Stimulated activated CD8-positive, alpha-beta memory T cell treated with anti-CD3 and anti-CD28 coated beads, Interleukin-12 subunit alpha, Interleukin-12 subunit beta, amount 100 ng/mL, for 4 hours (primary cell): ENCODE data around the gene TACR2.
A peak's percentile ranks its signal among the peaks of the same experiment; 100 is the strongest.

ENCODE experiments used
- DNase-seq: peaks from one replicate; pipeline ENCODE4 v3.0.0-alpha.2; 2020; ENCODE audit warnings: low read depth

TACR2 gene

DNA sequence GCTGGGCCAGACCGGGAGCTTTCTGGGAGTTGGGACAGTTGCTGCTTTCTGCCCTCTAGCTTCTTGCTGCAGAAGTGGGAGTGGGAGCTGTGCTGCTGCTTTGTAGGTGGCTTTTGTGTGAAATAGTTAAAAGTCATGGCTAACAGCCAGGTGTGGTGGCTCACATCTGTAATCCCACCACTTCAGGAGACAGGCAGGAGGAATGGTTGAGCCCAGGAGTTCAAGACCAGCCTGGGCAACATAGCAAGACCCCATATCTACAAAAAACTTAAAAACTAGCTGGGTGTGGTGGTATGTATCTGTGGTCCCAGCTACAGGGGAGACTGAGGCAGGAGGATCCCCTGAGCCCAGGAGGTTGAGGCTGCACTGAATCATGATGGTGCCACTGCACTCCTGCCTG, 13.7 kb downstream of the TACR2 start:
- DNase-seq: no peak

DNA sequence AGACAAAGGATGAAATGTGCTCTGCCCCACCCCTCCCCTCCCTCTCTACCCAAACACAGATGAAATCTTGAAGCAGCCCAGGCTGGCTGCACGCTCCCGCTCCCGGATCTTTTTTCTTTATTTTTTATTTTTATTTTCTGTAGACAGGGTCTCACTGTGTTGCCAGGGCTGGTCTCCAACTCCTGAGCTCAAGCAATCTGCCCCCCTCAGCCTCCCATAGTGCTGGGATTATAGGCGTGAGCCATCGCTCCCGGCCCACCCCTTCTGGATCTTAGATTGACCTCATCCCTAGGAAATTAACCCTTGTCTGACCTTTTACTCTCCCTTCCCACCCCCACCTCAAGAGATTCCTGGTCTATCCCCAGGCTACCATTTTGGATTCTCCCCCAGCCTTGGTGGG, 14.3 kb downstream of the TACR2 start:
- no peak for DNase-seq

DNA sequence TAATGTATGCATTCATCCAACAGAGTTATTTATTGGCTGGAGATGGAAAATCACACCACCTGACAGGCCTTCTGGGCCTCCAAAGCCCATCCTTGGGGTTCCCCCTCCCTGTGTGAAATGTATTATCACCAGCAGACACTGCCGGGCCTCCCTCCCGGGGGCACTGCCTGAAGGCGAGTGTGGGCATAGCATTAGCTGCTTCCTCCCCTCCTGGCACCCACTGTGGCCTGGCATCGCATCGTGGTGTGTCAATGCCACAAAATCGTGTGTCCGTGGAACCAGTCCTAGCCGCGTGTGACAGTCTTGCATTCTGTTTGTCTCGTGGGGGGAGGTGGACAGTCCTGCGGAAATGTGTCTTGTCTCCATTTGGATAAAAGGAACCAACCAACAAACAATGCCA, 15.3 kb downstream of the TACR2 start:
- no peak for DNase-seq

DNA sequence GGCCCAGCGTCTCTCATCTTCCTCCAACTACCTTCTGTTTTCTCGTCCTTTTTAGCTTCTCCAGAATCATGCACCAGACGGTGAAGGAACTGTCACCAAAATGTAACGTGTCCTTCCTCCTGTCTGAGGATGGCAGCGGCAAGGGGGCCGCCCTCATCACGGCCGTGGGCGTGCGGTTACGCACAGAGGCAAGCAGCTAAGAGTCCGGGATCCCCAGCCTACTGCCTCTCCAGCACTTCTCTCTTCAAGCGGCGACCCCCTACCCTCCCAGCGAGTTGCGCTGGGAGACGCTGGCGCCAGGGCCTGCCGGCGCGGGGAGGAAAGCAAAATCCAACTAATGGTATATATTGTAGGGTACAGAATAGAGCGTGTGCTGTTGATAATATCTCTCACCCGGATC, 15.8 kb downstream of the TACR2 start:
- no peak for DNase-seq

DNA sequence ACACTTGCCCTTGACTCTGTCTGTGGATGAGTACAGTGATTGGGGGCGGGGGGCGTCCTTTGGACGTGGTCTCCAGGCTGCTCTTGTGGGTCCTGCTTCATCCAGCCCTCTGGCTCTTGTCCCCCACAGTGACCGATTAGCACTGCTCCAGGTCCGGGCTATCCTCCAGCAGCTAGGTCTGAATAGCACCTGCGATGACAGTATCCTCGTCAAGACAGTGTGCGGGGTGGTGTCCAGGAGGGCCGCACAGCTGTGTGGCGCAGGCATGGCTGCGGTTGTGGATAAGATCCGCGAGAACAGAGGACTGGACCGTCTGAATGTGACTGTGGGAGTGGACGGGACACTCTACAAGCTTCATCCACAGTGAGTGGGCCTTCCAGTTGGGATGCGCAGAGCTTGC, 18.3 kb downstream of the TACR2 start:
- DNase-seq: no peak

DNA sequence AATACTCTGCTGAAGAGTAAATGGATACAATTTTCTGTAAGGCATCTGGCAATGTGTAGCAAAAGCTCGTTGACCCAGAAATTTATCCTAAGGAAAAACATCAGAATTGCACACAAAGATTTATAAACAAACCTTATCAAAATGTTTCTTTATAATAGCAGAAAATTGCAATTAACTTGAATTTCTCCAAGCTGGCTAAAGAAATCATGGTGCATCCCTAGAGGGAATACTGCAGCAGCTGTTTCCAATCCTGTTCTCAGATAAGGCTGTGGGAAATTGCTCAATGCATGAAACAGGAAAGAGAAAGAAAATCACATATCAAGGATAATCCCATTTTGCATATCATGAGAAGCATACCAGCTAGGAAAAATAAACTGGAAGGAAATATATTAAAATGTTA, 18.7 kb downstream of the TACR2 start:
- no peak for DNase-seq

DNA sequence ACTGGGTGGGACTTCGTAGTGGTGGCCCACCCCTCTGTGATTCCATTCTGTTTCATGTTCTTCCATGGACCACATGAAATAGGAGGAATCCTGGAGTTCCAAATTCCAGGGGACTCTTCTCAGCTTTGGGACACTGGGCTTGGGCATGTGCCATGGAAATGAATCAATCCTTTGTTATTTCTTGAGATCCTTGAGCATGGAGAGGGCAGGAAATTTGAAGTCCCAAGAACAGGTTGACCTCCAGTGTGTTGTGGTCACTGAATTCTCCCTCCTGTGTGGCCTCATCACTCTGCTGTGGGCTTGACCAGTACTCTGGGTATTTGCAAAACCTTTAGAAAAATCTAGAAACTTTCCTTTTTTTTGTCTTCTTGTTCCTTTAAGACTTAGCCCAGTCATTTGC, 22.7 kb downstream of the TACR2 start:
- no peak for DNase-seq

DNA sequence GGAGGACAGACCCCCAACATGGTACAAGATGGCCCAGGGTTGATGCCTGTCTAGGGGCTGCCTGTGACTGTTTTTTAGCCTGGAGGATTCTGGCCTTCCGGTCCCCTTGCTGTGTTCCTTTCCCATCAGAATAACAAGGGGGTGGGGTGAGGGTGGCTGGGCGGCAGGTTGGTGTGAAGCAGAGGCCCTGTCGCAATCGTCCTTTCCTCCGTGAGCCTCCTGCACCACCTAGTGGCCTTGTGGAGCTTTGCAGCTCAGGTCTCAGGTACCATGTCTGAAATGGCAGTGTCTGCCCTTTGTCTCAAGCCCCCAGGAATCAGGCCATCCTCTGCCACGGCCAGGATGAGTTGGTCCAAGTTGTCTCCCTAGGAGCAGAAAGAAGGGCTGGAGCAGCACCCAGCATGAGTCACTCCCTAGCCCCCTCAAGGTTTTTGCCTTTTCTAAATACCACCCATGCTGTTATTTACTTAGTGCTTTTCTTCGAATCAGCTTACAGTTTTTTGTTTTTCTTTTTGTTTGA, 24.2 kb downstream of the TACR2 start:
- DNase-seq: peak; percentile 49

DNA sequence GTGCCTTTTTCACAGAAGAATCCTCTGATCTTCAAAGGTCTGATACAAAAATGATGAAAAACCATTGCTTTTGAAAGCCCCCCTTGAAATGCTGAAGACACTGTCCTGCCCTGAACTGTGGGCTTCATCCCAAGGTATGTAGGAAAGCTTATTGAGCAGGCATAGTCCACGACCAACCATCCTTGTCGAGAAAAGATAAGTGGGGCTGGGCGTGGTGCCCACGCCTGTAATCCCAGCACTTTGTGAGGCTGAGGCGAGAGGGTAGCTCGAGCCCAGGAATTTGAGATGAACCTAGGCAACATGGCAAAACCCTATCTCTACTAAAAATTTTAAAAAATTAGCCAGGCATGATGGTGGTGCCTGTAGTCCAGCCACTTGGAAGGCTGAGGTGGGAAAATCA, 25.6 kb downstream of the TACR2 start:
- DNase-seq: no peak

DNA sequence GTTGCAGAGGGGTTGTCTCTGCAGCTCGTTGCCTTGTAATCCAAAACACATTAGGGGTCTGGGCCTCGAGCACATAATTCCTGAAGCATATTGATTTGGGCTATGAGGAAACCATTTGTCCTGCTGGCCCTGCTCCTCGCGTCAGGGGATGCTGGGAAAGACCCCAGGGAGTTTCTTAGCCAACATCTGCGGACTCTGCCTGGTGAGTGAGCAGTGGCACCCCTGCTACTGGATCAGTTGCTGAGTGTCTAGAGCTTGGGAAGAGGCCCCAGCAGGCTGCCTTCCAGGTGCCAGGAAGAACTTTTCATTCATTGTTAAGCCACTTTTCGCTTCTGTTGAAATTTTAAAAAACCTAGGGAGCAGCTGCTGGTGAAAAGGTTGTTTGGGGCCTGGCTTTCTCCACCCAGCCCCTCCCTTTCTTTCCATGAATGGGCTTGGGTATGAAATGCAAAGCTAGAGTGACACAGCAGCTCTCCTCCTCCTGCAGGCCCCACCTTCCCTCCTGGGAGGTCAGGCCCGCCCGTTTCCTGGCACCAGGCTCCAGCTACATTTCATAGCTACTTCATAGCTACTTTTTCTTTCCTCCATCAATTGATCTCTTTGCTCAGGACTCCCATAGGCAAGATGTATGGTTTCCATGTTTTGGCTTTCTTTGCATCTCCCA, 26.8 kb downstream of the TACR2 start:
- DNase-seq: no peak

DNA sequence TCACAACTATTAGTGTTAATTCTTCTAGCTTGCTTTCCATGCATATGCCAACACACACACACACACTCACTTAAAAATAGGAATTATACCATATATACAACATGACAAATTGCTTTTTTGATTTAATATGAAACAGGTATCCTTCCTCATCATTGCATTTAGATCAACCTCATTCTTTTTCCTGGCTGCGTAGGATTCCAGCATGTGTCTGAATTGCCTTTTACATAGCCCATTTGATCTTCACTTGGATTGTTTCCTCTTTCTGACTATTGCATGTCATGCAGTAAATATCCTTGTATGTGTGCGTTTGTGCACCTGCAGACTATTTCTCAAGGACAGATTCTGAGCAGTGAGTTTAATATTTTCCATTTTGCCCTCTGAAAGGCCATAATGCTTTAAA, 28.2 kb downstream of the TACR2 start:
- no peak for DNase-seq

DNA sequence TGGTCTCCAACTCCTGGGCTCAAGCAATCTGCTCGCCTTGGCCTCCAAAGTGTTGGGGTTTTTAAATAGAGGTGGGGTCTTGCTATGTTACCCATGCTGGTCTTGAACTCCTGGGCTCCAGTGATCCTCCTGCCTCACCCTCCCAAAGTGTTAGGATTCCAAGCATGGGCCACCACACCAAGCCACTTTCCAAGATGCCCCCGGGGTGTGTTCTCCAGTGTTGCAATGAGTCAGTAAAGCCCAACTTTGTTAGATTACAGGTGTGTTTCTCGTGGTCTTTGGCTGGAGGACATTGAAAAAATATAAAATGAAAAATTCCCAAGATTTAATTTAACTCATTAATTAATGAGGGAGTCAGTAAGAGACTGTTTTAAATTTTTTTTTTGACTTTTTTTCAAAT, 29.2 kb downstream of the TACR2 start:
- DNase-seq: no peak

DNA sequence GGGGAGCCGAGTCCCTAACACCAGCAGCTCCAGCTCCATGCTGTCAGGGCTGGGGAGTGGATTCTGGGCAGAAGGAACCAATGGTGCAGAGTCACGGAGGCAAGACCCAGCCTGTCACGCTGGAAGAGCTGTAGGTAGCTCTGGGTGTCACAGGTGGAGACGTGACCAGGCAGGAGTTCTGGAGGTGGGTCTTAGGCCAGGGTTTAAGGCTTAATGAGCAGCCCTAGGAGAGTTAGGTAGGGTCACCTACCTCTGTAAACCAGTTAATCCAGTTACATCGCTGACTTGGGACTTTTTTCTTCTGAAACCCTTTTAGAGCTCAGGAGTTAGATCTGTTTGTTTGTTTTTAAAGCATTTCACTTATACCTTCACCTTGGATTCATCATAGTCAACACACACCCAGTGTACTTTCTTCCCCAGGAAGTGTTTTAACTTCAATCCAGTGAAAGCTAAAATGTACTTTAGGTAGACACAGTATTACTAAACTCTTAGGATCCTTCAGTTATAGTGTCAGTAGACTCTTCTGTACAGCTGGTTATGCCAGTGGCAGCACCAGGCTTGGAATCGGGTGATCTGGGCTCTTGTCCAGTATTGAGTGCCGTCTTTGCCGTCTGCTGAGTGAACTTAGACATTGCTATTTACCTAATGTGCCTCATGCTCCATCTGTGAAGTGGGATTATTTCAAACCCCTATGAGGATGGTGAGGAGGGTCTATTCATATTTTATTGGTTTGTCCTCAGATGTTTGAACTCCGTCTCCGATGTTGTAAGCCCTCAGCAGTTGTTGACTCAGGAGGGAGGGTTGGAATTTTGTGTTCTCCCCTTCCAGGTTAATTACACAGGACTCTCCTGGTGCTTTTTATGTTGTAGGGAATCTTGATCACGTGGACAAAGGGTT, 31.0 kb downstream of the TACR2 start:
- DNase-seq: no peak

DNA sequence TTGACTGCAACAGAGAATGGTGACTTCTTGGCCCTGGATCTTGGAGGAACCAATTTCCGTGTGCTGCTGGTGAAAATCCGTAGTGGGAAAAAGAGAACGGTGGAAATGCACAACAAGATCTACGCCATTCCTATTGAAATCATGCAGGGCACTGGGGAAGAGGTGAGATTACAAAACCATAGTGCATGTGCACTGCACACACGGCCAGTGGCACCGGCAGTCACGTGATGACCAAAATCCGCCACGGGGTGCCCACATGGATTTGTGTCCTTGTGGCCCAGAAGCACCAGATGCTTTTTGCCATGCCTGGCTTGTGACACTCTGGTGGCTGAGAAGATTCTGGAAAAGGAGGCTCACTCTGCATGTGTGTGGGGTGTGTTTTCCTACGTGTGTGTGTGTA, 32.4 kb downstream of the TACR2 start:
- DNase-seq: no peak

DNA sequence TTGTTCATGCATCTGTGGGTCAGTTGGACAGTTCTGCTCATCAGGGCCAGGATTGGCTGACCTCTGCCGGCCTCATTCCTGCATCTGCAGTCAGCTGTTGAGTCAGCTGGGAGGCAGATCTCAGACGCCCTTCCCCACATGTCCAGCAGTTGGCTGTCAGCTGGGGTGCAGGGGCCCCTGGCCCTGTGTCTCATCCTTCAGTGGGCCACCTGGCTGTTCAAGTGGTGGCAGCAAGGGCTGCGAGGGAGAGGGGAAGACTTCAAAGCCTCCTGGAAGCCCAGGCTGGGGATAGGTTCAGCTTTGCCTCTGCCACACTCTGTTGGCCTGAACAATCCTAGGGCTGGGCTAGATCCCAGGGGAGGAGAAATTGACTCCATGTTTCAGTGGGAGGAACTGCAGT, 33.2 kb downstream of the TACR2 start:
- no peak for DNase-seq

DNA sequence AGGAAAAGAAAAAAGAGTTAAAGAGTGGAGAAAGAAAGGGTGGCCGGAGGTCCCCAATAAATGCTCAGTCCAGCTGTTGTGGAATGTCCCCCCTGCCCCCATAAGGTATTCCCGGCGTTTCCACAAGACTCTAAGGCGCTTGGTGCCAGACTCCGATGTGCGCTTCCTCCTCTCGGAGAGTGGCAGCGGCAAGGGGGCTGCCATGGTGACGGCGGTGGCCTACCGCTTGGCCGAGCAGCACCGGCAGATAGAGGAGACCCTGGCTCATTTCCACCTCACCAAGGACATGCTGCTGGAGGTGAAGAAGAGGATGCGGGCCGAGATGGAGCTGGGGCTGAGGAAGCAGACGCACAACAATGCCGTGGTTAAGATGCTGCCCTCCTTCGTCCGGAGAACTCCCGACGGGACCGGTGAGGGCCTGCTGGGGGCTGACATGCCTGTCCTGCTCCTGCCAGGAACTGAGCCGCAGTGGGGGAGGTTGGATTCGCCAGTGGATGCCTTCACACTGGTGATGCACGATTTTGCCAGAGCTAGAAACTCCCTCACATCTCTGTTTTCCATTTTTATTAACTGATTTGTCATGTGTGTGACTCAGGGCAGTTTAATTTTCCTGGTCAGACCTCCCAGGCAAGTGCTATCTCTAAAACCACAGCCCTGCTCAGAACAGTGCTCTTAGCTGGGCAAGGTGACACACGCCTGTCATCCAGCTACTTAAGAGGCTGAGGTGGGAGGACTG, 34.2 kb downstream of the TACR2 start:
- no peak for DNase-seq

DNA sequence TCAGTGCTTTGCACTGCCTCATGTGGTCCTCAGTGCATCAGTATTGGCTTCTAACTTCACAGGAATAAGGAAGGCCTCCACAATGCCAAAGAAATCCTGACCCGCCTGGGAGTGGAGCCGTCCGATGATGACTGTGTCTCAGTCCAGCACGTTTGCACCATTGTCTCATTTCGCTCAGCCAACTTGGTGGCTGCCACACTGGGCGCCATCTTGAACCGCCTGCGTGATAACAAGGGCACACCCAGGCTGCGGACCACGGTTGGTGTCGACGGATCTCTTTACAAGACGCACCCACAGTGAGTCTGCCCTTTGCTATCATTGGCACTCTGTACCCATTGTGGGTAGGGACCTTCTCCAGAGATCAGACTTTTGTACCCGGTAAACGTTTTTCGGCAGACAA, 36.9 kb downstream of the TACR2 start:
- no peak for DNase-seq

DNA sequence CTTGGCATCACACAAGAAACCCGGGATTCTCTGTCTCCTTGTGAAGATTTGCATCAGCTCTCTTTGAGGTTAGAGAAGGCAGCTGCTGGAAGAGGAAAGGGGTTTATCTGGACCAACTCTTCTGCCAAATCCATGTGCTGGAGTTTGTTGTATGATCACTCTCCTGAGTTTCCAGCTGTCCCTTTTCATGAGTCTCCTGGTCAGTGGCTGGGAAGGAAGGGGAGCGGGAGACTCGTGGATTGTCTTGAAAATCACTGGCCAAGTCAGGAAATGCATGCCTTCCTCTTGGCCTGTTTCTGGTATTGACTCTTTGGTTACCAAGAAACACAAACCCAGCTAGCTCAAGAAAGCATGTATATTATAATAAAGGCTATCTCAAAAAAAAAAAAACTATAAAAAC, 38.8 kb downstream of the TACR2 start:
- no peak for DNase-seq

DNA sequence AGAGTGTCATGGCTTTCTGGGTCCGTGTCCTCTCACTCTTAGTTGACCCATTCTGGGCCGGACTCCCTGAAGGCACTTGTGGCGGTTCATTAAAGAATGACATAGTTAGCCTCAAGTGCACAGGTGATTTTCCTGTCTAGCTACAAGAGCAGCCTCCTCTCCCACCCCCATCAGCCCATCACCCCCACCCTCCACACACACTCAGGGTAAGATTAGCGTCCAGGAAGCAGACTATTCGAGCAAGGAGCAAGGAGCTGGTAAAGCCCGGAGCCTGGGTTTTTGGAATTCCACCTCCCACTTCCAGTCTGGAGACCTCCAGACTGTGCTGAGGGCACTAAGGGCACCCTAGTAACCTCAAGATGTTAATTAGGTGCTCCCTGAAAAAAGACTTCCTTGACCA, 39.5 kb downstream of the TACR2 start:
- DNase-seq: no peak

DNA sequence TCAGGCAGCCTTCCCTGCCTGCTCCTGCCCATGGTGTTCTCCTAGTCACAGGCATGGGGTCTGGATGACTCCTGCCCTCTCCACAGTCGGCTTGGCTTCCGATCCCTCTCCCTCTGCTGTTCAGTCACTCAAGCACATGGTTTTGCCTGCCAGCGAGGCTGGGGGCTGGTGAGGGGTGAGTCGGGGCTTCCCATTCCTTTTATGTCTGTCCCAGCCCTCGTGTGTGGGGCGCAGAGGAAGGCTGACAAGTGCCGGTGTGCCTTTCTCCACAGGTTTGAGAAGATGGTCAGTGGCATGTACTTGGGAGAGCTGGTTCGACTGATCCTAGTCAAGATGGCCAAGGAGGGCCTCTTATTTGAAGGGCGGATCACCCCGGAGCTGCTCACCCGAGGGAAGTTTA, 40.1 kb downstream of the TACR2 start:
- no peak for DNase-seq

DNA sequence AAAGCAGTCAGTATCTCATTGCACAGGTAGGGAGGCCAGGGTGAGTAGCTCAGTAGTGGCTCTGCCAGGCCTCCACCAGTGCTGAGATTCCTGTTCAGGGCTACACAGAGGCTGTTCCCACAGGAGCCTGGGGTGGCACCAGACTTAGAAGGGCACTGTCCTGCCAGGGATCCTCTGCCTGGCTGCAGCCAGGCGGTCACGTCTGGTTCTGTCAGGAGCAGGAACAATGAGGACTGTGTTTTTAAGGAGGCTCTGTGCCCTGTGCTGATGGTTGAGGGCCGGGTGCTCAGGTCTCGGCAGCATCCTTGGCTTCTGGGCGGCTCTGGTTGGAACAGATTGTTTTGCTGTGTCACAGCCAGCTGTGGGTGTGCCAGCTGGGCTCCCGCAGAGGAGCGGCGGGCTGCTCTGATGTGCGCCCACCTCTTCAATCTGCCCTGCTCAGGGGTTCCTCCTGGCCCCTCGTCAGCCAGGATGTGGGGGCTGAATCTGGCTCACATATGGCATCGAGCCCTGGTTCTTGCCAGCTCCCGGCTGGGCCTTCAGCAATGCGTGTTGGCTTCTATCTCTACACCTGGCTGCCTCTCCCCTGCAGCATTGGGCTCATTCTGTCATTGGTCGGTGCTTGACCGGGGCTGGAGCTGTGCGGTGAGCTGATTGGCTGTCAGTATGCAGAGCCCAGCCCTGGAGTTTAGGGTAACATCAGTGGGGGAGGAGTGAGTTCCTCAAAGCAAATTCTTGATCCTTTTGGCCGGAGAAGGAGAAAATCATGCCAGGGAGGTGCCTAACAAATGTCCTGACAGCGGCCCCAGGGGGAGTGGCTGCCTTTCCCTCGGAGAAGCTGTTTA, 41.2 kb downstream of the TACR2 start:
- no peak for DNase-seq

DNA sequence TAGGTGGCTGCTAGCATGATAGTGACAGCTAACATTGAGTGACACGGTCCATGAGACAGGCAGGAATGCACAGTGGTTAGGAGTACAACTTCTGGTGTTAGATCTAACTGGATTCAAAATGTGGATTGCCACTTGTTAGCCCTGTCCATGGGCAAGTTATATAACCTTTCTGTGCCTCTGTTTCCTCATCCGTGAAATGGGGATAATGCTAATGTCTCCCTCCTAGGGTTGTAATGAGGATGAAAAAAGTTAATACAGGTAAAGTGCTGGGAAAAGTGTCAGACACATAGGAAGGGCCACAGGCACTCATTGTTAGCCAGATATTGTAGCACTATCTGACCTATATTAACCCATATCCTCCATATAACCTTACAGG, 41.8 kb downstream of the TACR2 start:
- no peak for DNase-seq
